A549 (cell line): ENCODE measurements around the gene MRPL55. TPM values are rescaled to one million over a fixed set of nuclear protein-coding genes. Genes with fewer than 3 reads are reported as not detected.

ENCODE experiments used
- ATAC-seq, 2 experiments: fragments of 200-7000 bp in 1 of 2; fragments of >200 bp in 1 of 2; cut with Nextera tagmentation in 1 of 2; cut with Tn5 transposase in 1 of 2; 3 replicates each; pipeline versions ENCODE4 v1.8.0 to v1.9.1; 2018 to 2020; ENCODE audit warnings: mild to moderate bottlenecking in 1 of 2, moderate library complexity in 1 of 2
- CTCF ChIA-PET: fragments of 300-600 bp; sonication (Branson Sonifier 250); formaldehyde crosslinking; extraction: SDS; loops from one replicate; lab custom pipeline; 2021; ENCODE audit warnings: antibody characterized with exemption, inconsistent platforms; lab: Yijun Ruan, JAX
- POLR2A ChIA-PET: fragments of 350-600 bp; formaldehyde crosslinking; extraction: SDS; loops from one replicate; lab custom pipeline; 2021; ENCODE audit warnings: antibody characterized with exemption, inconsistent platforms; lab: Yijun Ruan, JAX
- DNase-seq, 2 experiments: peaks; one replicate each; pipeline versions ENCODE4 v3.0.0 to v3.0.0-alpha.2; 2011 to 2016; ENCODE audit warnings: low read depth in 1 of 2, low spot score in 1 of 2
- FAIRE-seq: peaks from 2 replicates; lab custom pipeline; 2011; peaks lifted over from hg19 to GRCh38; lab: Jason Lieb, UNC
- H3K27ac ChIP-seq, 2 experiments: fragments of >200 bp; sonication (Bioruptor Twin); formaldehyde crosslinking; 3 replicates each; pipeline ENCODE4 v1.5.1; 2016 to 2017
- H3K4me1 ChIP-seq: fragments of >200 bp; sonication (Bioruptor Twin); formaldehyde crosslinking; 3 replicates; pipeline ENCODE4 v1.6.1; 2016
- H3K4me2 ChIP-seq: fragments of >200 bp; sonication (Bioruptor Twin); formaldehyde crosslinking; 3 replicates; pipeline ENCODE4 v1.6.1; 2016
- H3K4me3 ChIP-seq: fragments of >200 bp; sonication (Bioruptor Twin); formaldehyde crosslinking; 3 replicates; pipeline ENCODE4 v1.5.1; 2016
- H3K9me3 ChIP-seq: fragments of >200 bp; sonication (Bioruptor Twin); formaldehyde crosslinking; 3 replicates; pipeline ENCODE4 v1.6.1; 2016
- BCL3 ChIP-seq: fragments of >200 bp; sonication (Bioruptor Twin); formaldehyde crosslinking; IDR thresholded peaks from 3 replicates; pipeline ENCODE4 v1.6.1; 2016
- CBX8 ChIP-seq: fragments of 200-600 bp; sonication (generic); IDR thresholded peaks from 2 replicates; pipeline ENCODE4 v1.6.1; 2016
- CEBPB ChIP-seq, 2 experiments: fragments of >200 bp in 1 of 2; sonication (Bioruptor Twin) in 1 of 2; formaldehyde crosslinking in 1 of 2; IDR thresholded peaks; 2 replicates each; pipeline ENCODE4 v1.6.1; 2012 to 2016
- E2F6 ChIP-seq: IDR thresholded peaks from 2 replicates; pipeline ENCODE4 v1.6.1; 2012; ENCODE audit warnings: low read depth, borderline replicate concordance
- EHF ChIP-seq: fragments of 250-450 bp; sonication (Bioruptor Pico); IDR thresholded peaks from 2 replicates; pipeline ENCODE4 v1.5.0; 2020; ENCODE audit warnings: mild to moderate bottlenecking
- FOXS1 ChIP-seq: fragments of 250-450 bp; sonication (Bioruptor Pico); IDR thresholded peaks from 2 replicates; pipeline ENCODE4 v1.5.0; 2020; ENCODE audit warnings: mild to moderate bottlenecking, moderate library complexity
- WGBS: methylation state at CpG from one replicate; pipeline ENCODE4 v1.1.6; 2017; ENCODE audit errors: missing lambda C conversion rate; 5-methylcytosine and 5-hydroxymethylcytosine counted together
- polyA plus RNA-seq, 4 experiments: library from polyadenylated mRNA; depleted of rRNA in 3 of 4; stranded (reverse); fragments of >200 nt; fragmentation: RNase III in 1 of 4; extraction: RNeasy Plus Mini Kit Qiagen cat#74134 plus additional on column Dnase treatment in 1 of 4; gene quantifications; 2 replicates in 3 of 4; 3 replicates in 1 of 4; pipeline ENCODE4 v1.2.3, GENCODE V29; 2011 to 2017
- small RNA-seq, 6 experiments: library from RNA; depleted of rRNA; stranded (forward); fragments of <200 nt; gene quantifications; one replicate each; pipeline ENCODE3, GENCODE V24; 2012

The MRPL55 gene
- polyA plus RNA-seq, 2 of the 4 experiments (the other 2 are of a cell fraction), result 54.2 to 80.0 TPM

- CTCF ChIA-PET, result interaction anchor here (0.6 to 4.1 kb wide), 4 partner anchors 10 to 73 kb away, joined by 4 to 25 read pairs (median 6); no protein-coding TSS in a partner anchor
- no peak for ATAC-seq
These were observed 50.7 kb downstream of the MRPL55 start for GRCh38 chr1:228058172-228058948.

More at GRCh38 chr1:228058172-228058948, 50.7 kb downstream of the MRPL55 start:
- Histone ChIP-seq H3K4me1 (peaks cover 12% of the 10 kb centered on the region; the same call in 2 of the 3 replicates), H3K9me3 (peaks cover 7% of the 10 kb centered on the region; the same call in 2 of the 3 replicates)
- WGBS, result 76% methylated on average over 14 of the region's 18 CpGs
- POLR2A ChIA-PET, result interaction anchor here (0.6 kb wide), 1 partner anchor 35 kb away, joined by 3 read pairs; no protein-coding TSS in a partner anchor
- TF ChIP-seq CBX8 (no peak), FOXS1 (no peak), BCL3 (no peak), CEBPB (IDR thresholded peaks at IDR 0.05) (no peak), E2F6 (no peak), EHF (no peak)
- TF ChIP-seq, all 56 proteins: peak for 0
- Histone ChIP-seq H3K4me3 (no peak overlapping the region; the same call in 2 of the 3 replicates), H3K27ac (no peak overlapping the region), H3K4me2 (peak overlapping the region; percentile 98; the same call in 2 of the 3 replicates)
- DNase-seq, result no peak
- no peak for FAIRE-seq

Small RNA genes within 50 kb of the gene (small RNA-seq; reads per million reads assigned to genes)
- gene AL359510.1, result 0 reads per million in 6 experiments

Other genes with a start within 250 kb of the MRPL55 start
- 0.75 and 0.86 TPM in 2 replicates for gene WNT9A, start 161.4 kb downstream of the MRPL55 start, polyA plus RNA-seq (2011; rRNA removed)
- 1.2 TPM in 3 replicates for gene WNT9A, start 161.4 kb downstream of the MRPL55 start, polyA plus RNA-seq (2017; fragmentation: RNase III; extraction: RNeasy Plus Mini Kit Qiagen cat#74134 plus additional on column Dnase treatment)
- gene WNT3A, start 102.3 kb downstream of the MRPL55 start, polyA plus RNA-seq (2011; rRNA removed), result not detected in 2 replicates
- not detected in 3 replicates for gene WNT3A, start 102.3 kb downstream of the MRPL55 start, polyA plus RNA-seq (2017; fragmentation: RNase III; extraction: RNeasy Plus Mini Kit Qiagen cat#74134 plus additional on column Dnase treatment)
- gene ARF1, start 26.6 kb downstream of the MRPL55 start, polyA plus RNA-seq (2011; rRNA removed), result 333 and 376 TPM in 2 replicates
- 297 to 313 TPM (median 308 TPM) in 3 replicates for gene ARF1, start 26.6 kb downstream of the MRPL55 start, polyA plus RNA-seq (2017; fragmentation: RNase III; extraction: RNeasy Plus Mini Kit Qiagen cat#74134 plus additional on column Dnase treatment)
- gene C1orf35, start 6.0 kb downstream of the MRPL55 start, polyA plus RNA-seq (2011; rRNA removed), result 8.2 and 9.8 TPM in 2 replicates
- 27.3 to 29.0 TPM (median 28.9 TPM) in 3 replicates for gene C1orf35, start 6.0 kb downstream of the MRPL55 start, polyA plus RNA-seq (2017; fragmentation: RNase III; extraction: RNeasy Plus Mini Kit Qiagen cat#74134 plus additional on column Dnase treatment)
- 65.2 and 88.9 TPM in 2 replicates for gene GUK1, start 31.0 kb upstream of the MRPL55 start, polyA plus RNA-seq (2011; rRNA removed)
- 106 to 109 TPM (median 107 TPM) in 3 replicates for gene GUK1, start 31.0 kb upstream of the MRPL55 start, polyA plus RNA-seq (2017; fragmentation: RNase III; extraction: RNeasy Plus Mini Kit Qiagen cat#74134 plus additional on column Dnase treatment)
- gene GJC2, start 40.6 kb upstream of the MRPL55 start, polyA plus RNA-seq (2011; rRNA removed), result 0.09 and 0.12 TPM in 2 replicates
- gene GJC2, start 40.6 kb upstream of the MRPL55 start, polyA plus RNA-seq (2017; fragmentation: RNase III; extraction: RNeasy Plus Mini Kit Qiagen cat#74134 plus additional on column Dnase treatment), result 0.37 to 0.48 TPM (median 0.40 TPM) in 3 replicates
- 1.5 TPM in 2 replicates for gene IBA57, start 56.5 kb upstream of the MRPL55 start, polyA plus RNA-seq (2011; rRNA removed)
- gene IBA57, start 56.5 kb upstream of the MRPL55 start, polyA plus RNA-seq (2017; fragmentation: RNase III; extraction: RNeasy Plus Mini Kit Qiagen cat#74134 plus additional on column Dnase treatment), result 2.2 to 3.1 TPM (median 2.6 TPM) in 3 replicates
- gene OBSCN, start 98.7 kb upstream of the MRPL55 start, polyA plus RNA-seq (2011; rRNA removed), result 3.1 and 5.7 TPM in 2 replicates
- gene OBSCN, start 98.7 kb upstream of the MRPL55 start, polyA plus RNA-seq (2017; fragmentation: RNase III; extraction: RNeasy Plus Mini Kit Qiagen cat#74134 plus additional on column Dnase treatment), result 5.7 to 6.8 TPM (median 6.5 TPM) in 3 replicates